ENCODE measurements around the gene NR1I2. TPM values are rescaled to one million over a fixed set of nuclear protein-coding genes. Genes with fewer than 3 reads are reported as not detected.

The NR1I2 gene
- total RNA-seq, 2 experiments from 2014 or later = 0.70 to 1.0 TPM

GRCh38 chr3:119818937-119819336 lies 37.0 kb downstream of the NR1I2 start:
- ChIA-PET CTCF (interaction anchor here (1.5 kb wide), 1 partner anchor 10 kb away, joined by 3 read pairs; no protein-coding TSS in a partner anchor), POLR2A (interaction anchor here (1.0 to 1.2 kb wide), 2 partner anchors 8 to 12 kb away, joined by 3 read pairs; no protein-coding TSS in a partner anchor)
- TF ChIP-seq CTCF (IDR thresholded peaks at IDR 0.05) = no peak
- no peak overlapping the region for H3K4me3 Mint-ChIP-seq
- no peaks in the 10 kb centered on the region for H3K36me3 Mint-ChIP-seq (ENCODE audit: low read depth)
- intact Hi-C loops (cut with micrococcal nuclease) = no loop called here
- no peak overlapping the region for H3K27ac Mint-ChIP-seq
- H3K27me3 Mint-ChIP-seq = no peaks in the 10 kb centered on the region
- H3K9me3 Mint-ChIP-seq = no peaks in the 10 kb centered on the region
- ATAC-seq = no peak
- H3K4me1 Mint-ChIP-seq (ENCODE audit: low read depth) = no peaks in the 10 kb centered on the region
- no peak for DNase-seq

GRCh38 chr3:119819806-119820205 lies 37.9 kb downstream of the NR1I2 start:
- POLR2A ChIA-PET = interaction anchor here (1.0 to 1.2 kb wide), 2 partner anchors 9 to 11 kb away, joined by 3 read pairs; no protein-coding TSS in a partner anchor
- no peaks in the 10 kb centered on the region for H3K36me3 Mint-ChIP-seq (ENCODE audit: low read depth)
- intact Hi-C loops (cut with micrococcal nuclease) = no loop called here
- no peaks in the 10 kb centered on the region for H3K9me3 Mint-ChIP-seq
- ATAC-seq (no peak), DNase-seq (no peak)
- no peak overlapping the region for H3K4me3 Mint-ChIP-seq
- H3K4me1 Mint-ChIP-seq (ENCODE audit: low read depth) = no peaks in the 10 kb centered on the region
- no peak for TF ChIP-seq CTCF (IDR thresholded peaks at IDR 0.05)
- H3K27ac Mint-ChIP-seq = no peak overlapping the region
- CTCF ChIA-PET = interaction anchor here (0.6 to 1.0 kb wide), 2 partner anchors 12 to 327 kb away, joined by 3 read pairs; no protein-coding TSS in a partner anchor
- no peaks in the 10 kb centered on the region for H3K27me3 Mint-ChIP-seq

- ATAC-seq (no peak), DNase-seq (no peak)
- H3K9me3 Mint-ChIP-seq = no peaks in the 10 kb centered on the region
- CTCF ChIA-PET = interaction anchor here (2.5 kb wide), 1 partner anchor 17 kb away, joined by 8 read pairs; no protein-coding TSS in a partner anchor
- no peaks in the 10 kb centered on the region for H3K27me3 Mint-ChIP-seq
- no peak overlapping the region for H3K4me3 Mint-ChIP-seq
- POLR2A ChIA-PET = no interaction called here
- H3K4me1 Mint-ChIP-seq (ENCODE audit: low read depth) = no peaks in the 10 kb centered on the region
- intact Hi-C loops (cut with micrococcal nuclease) = no loop called here
- TF ChIP-seq CTCF (IDR thresholded peaks at IDR 0.05) = no peak
- H3K27ac Mint-ChIP-seq = no peak overlapping the region
- H3K36me3 Mint-ChIP-seq (ENCODE audit: low read depth) = no peaks in the 10 kb centered on the region
Measured at GRCh38 chr3:119825820-119826219, 43.9 kb downstream of the NR1I2 start.

GRCh38 chr3:119826711-119827608 lies 45.1 kb downstream of the NR1I2 start:
- CTCF ChIA-PET = interaction anchor here (2.5 kb wide), 1 partner anchor 18 kb away, joined by 8 read pairs; no protein-coding TSS in a partner anchor
- H3K27ac Mint-ChIP-seq = no peak overlapping the region
- no peak for TF ChIP-seq CTCF (IDR thresholded peaks at IDR 0.05)
- no peaks in the 10 kb centered on the region for H3K36me3 Mint-ChIP-seq (ENCODE audit: low read depth)
- no peak for ATAC-seq
- H3K9me3 Mint-ChIP-seq = no peaks in the 10 kb centered on the region
- H3K4me1 Mint-ChIP-seq (ENCODE audit: low read depth) = no peaks in the 10 kb centered on the region
- intact Hi-C loops (cut with micrococcal nuclease) = no loop called here
- H3K4me3 Mint-ChIP-seq = no peak overlapping the region
- POLR2A ChIA-PET = no interaction called here
- H3K27me3 Mint-ChIP-seq = no peaks in the 10 kb centered on the region
- DNase-seq = no peak

- TF ChIP-seq CTCF (IDR thresholded peaks at IDR 0.05) = no peak
- H3K27ac Mint-ChIP-seq = no peak overlapping the region
- no peaks in the 10 kb centered on the region for H3K36me3 Mint-ChIP-seq (ENCODE audit: low read depth)
- no peaks in the 10 kb centered on the region for H3K9me3 Mint-ChIP-seq
- ATAC-seq = no peak
- DNase-seq = no peak
- ChIA-PET CTCF (interaction anchor here (1.2 kb wide), 1 partner anchor 8 kb away, joined by 3 read pairs; no protein-coding TSS in a partner anchor), POLR2A (interaction anchor here (2.1 kb wide), 1 partner anchor 16 kb away, joined by 5 read pairs; no protein-coding TSS in a partner anchor)
- intact Hi-C loops (cut with micrococcal nuclease) = no loop called here
- H3K4me1 Mint-ChIP-seq (ENCODE audit: low read depth) = peaks cover 3% of the 10 kb centered on the region
- no peak overlapping the region for H3K4me3 Mint-ChIP-seq
- H3K27me3 Mint-ChIP-seq = no peaks in the 10 kb centered on the region
Measured at GRCh38 chr3:119829420-119829819, 47.5 kb downstream of the NR1I2 start.
